ENCODE data around the gene HSFX3. TPM values are rescaled to one million over a fixed set of nuclear protein-coding genes. Genes with fewer than 3 reads are reported as not detected.

The HSFX3 gene
- total RNA-seq, 1 donor from 2014 or later = not detected

DNA sequence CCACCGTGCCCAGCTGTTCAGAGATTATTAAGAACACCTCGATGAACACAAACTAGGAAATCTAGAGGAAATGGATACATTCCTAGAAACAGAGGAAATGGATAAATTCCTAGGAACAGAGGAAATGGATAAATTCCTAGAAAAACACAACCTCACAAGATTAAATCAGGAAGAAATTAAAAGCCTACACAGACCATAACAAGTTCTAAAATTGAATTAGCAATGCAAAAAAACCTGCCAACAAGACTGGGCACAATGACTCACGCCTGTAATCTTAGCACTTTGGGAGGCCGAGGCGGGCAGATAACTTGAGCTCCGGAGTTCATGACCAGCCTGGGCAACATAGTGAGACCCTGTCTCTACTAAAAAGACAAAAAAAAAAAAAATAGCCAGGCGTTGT is 31.5 kb downstream of the HSFX3 start:
- no peak overlapping the region for H3K27ac Mint-ChIP-seq (ENCODE audit: unreplicated experiment)
- peaks cover 5% of the 10 kb centered on the region for H3K27me3 Mint-ChIP-seq (ENCODE audit: unreplicated experiment)
- H3K9me3 Mint-ChIP-seq (ENCODE audit: unreplicated experiment) = no peaks in the 10 kb centered on the region
- TF ChIP-seq, protein P1, sequence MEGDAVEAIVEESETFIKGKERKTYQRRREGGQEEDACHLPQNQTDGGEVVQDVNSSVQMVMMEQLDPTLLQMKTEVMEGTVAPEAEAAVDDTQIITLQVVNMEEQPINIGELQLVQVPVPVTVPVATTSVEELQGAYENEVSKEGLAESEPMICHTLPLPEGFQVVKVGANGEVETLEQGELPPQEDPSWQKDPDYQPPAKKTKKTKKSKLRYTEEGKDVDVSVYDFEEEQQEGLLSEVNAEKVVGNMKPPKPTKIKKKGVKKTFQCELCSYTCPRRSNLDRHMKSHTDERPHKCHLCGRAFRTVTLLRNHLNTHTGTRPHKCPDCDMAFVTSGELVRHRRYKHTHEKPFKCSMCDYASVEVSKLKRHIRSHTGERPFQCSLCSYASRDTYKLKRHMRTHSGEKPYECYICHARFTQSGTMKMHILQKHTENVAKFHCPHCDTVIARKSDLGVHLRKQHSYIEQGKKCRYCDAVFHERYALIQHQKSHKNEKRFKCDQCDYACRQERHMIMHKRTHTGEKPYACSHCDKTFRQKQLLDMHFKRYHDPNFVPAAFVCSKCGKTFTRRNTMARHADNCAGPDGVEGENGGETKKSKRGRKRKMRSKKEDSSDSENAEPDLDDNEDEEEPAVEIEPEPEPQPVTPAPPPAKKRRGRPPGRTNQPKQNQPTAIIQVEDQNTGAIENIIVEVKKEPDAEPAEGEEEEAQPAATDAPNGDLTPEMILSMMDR (IDR thresholded peaks at IDR 0.05; ENCODE audit: unreplicated experiment) = no peak
- H3K4me1 Mint-ChIP-seq (ENCODE audit: unreplicated experiment) = peaks cover 21% of the 10 kb centered on the region
- peaks cover 3% of the 10 kb centered on the region for H3K36me3 Mint-ChIP-seq (ENCODE audit: low read depth, unreplicated experiment)
- H3K4me3 Mint-ChIP-seq (ENCODE audit: unreplicated experiment) = no peak overlapping the region
- no peak for DNase-seq (ENCODE audit: low spot score)

GRCh38 chrX:149517308-149517707 is 32.4 kb downstream of the HSFX3 start:
- DNase-seq (ENCODE audit: low spot score) = no peak
- Mint-ChIP-seq H3K27ac (ENCODE audit: unreplicated experiment) (no peak overlapping the region), H3K4me3 (ENCODE audit: unreplicated experiment) (no peak overlapping the region), H3K9me3 (ENCODE audit: unreplicated experiment) (no peaks in the 10 kb centered on the region), H3K36me3 (ENCODE audit: low read depth, unreplicated experiment) (peaks cover 3% of the 10 kb centered on the region), H3K27me3 (ENCODE audit: unreplicated experiment) (peaks cover 5% of the 10 kb centered on the region), H3K4me1 (ENCODE audit: unreplicated experiment) (peaks cover 19% of the 10 kb centered on the region)
- TF ChIP-seq, protein P1 (IDR thresholded peaks at IDR 0.05; ENCODE audit: unreplicated experiment) = no peak

DNA sequence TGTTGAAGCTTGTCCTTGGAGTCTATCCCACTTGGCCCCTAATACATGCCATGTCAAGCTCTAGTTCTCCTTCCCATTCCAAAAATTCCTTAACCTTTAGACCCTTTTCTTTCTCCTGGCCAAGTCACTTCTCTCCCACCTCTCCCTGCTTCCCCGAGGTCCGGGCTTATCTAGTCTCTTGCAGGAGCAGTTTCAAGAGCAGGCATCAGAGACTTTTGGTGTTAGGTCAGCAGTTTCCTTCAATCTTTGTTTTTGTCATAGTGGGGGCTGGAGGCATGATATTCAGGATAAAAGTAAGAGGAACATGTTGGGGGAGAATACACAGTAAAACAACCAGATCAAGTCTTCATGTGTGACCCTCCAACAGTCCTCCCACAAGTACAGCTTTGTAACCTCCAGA is 33.1 kb downstream of the HSFX3 start:
- TF ChIP-seq, protein P1 (IDR thresholded peaks at IDR 0.05; ENCODE audit: unreplicated experiment) = no peak
- Mint-ChIP-seq H3K4me3 (ENCODE audit: unreplicated experiment) (peak overlapping the region; percentile 65), H3K9me3 (ENCODE audit: unreplicated experiment) (no peaks in the 10 kb centered on the region), H3K27me3 (ENCODE audit: unreplicated experiment) (peaks cover 5% of the 10 kb centered on the region), H3K36me3 (ENCODE audit: low read depth, unreplicated experiment) (peaks cover 3% of the 10 kb centered on the region), H3K27ac (ENCODE audit: unreplicated experiment) (no peak overlapping the region), H3K4me1 (ENCODE audit: unreplicated experiment) (peaks cover 19% of the 10 kb centered on the region)
- DNase-seq (ENCODE audit: low spot score) = no peak

- H3K4me3 Mint-ChIP-seq (ENCODE audit: unreplicated experiment) = no peak overlapping the region
- peaks cover 3% of the 10 kb centered on the region for H3K36me3 Mint-ChIP-seq (ENCODE audit: low read depth, unreplicated experiment)
- TF ChIP-seq, protein P1 (IDR thresholded peaks at IDR 0.05; ENCODE audit: unreplicated experiment) = no peak
- H3K9me3 Mint-ChIP-seq (ENCODE audit: unreplicated experiment) = no peaks in the 10 kb centered on the region
- H3K27ac Mint-ChIP-seq (ENCODE audit: unreplicated experiment) = no peak overlapping the region
- H3K27me3 Mint-ChIP-seq (ENCODE audit: unreplicated experiment) = peaks cover 5% of the 10 kb centered on the region
- no peak for DNase-seq (ENCODE audit: low spot score)
- H3K4me1 Mint-ChIP-seq (ENCODE audit: unreplicated experiment) = peaks cover 19% of the 10 kb centered on the region
Measured at GRCh38 chrX:149515954-149516602, 33.6 kb downstream of the HSFX3 start.

- H3K9me3 Mint-ChIP-seq (ENCODE audit: unreplicated experiment) = no peaks in the 10 kb centered on the region
- peaks cover 3% of the 10 kb centered on the region for H3K36me3 Mint-ChIP-seq (ENCODE audit: low read depth, unreplicated experiment)
- no peak for DNase-seq (ENCODE audit: low spot score)
- peaks cover 2% of the 10 kb centered on the region for H3K27me3 Mint-ChIP-seq (ENCODE audit: unreplicated experiment)
- peaks cover 22% of the 10 kb centered on the region for H3K4me1 Mint-ChIP-seq (ENCODE audit: unreplicated experiment)
- H3K4me3 Mint-ChIP-seq (ENCODE audit: unreplicated experiment) = no peak overlapping the region
- TF ChIP-seq, protein P1 (IDR thresholded peaks at IDR 0.05; ENCODE audit: unreplicated experiment) = no peak
- H3K27ac Mint-ChIP-seq (ENCODE audit: unreplicated experiment) = no peak overlapping the region
Measured at GRCh38 chrX:149513825-149514428, 35.8 kb downstream of the HSFX3 start.

Measured in endothelial cell (in vitro differentiated cells).